Measurements from ENCODE around the gene HOXA7. TPM values are rescaled to one million over a fixed set of nuclear protein-coding genes. Genes with fewer than 3 reads are reported as not detected.

Gene HOXA7
- polyA plus RNA-seq, 1 donor from 2014 or later = 1.0 TPM

DNA sequence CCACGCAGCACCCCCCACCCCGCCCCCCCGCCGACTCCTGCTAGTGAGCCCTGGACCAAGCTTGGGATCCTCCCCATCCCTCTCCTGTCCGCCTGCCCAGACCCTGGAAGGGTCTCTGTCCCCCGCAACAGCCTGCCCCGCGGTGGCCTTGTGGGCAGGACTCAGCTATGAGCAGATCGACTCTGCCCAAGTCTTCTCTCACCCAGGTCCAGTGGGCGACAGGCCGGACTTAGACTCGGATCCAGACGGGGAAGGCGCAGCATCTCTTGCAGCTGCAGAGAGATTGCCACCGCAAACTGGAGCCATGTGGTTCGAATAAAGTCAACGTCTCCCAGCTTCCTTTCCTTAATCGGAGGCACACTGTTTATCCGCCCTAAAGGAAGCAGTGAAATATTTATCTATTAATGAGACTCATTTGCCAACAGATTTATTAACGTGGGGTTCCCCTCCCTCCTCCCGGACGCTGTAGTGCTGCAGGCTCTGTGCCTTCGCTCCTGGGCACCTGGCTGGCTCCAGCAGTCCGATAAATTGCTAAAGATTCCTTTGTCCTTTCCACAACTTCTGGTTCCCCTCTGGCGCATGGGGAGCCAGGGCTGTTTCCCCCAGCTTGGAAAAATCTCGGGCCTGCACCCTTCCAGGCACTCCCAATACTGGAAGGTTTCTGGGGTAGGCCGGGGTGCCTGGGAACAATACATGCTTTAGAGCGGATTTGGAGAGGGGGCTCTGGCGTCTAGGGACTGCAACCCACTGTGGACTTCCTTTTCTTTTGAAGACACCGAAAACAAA is 634 bp upstream of the HOXA7 start:
- peaks cover 8 to 45% (median 14%) of the 10 kb centered on the region in 3 donors for H3K4me1 Mint-ChIP-seq
- H3K27me3 Mint-ChIP-seq = peaks cover 65% of the 10 kb centered on the region
- H3K4me3 Mint-ChIP-seq = peak overlapping the region; percentile 30 to 89 (median 61)
- peaks cover 0 to 17% (median 1%) of the 10 kb centered on the region in 3 donors for H3K9me3 Mint-ChIP-seq
- H3K27ac Mint-ChIP-seq = peak overlapping the region; percentile 91 to 98 (median 92)
- no peaks in the 10 kb centered on the region for H3K36me3 Mint-ChIP-seq

DNA sequence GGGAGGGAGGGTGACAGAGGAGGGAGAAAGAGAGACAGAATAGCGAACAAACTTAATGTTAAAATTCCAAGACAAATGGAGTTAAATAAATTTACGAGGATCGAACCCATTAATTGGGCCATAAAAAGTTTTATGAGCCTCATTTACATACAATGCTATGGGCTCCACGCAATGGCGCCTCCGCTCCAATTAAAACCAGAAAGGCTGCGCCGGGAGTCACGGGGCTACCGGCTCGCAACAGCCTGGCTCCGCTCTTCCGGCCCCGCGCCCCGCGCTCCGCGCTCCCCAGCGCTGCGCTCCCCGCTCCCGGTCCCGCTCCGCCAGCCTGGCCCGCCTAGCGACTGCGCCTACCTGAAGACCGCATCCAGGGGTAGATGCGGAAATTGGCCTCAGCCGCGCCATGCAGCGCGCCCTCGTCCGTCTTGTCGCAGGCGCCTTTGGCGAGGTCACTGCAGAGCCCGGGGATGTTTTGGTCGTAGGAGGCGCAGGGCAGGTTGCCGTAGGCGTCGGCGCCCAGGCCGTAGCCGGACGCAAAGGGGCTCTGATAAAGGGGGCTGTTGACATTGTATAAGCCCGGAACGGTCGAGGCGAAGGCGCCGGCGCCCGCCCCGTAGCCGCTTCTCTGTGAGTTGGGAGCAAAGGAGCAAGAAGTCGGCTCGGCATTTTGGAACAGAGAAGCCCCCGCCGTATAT is 513 bp downstream of the HOXA7 start:
- H3K4me1 Mint-ChIP-seq = peaks cover 16 to 49% (median 18%) of the 10 kb centered on the region in 3 donors
- peaks cover 70% of the 10 kb centered on the region for H3K27me3 Mint-ChIP-seq
- peaks cover 0 to 17% (median 1%) of the 10 kb centered on the region in 3 donors for H3K9me3 Mint-ChIP-seq
- H3K4me3 Mint-ChIP-seq = peak overlapping the region; percentile 39 to 93 (median 89)
- H3K36me3 Mint-ChIP-seq = no peaks in the 10 kb centered on the region
- H3K27ac Mint-ChIP-seq = peak overlapping the region; percentile 96 to 98 (median 97)

DNA sequence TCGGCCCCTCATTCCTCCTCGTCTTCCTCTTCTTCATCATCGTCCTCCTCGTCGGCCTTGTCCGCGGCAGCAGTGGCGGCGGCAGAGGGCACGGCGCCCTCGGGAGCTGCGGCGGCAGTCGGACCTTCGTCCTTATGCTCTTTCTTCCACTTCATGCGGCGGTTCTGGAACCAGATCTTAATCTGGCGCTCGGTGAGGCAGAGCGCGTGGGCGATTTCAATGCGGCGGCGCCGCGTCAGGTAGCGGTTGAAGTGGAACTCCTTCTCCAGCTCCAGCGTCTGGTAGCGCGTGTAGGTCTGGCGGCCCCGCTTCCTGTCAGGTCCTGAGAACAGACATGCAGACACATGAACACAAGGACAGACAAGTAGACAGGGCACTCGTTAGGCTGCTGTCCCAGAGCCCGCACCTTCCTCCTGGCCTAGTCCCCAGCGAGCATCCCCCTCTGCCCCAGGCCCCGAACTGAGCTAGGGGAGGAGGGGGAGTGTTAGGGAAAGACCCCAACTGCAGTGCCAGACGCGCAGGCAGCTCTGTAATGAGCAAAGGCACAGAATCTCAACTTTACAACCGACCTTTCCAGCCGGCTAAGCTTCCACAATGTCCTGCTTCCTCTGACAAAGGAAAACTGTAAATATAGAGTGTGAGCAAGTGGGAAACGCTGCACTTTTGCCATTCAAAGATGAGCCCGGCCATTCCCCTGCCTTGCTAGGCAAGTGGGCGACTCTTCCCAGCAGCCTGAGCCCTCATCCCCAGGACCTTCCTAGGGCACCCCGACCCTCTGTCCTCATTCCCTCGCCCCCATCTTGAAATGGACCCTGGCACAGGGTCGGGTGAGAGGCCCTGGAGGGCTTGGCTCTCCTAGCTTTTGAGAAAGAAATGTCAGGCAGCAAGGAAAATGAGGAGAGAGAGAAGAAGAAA is 1.3 kb downstream of the HOXA7 start:
- Mint-ChIP-seq H3K4me3 (peak overlapping the region; percentile 56 to 89 (median 78)), H3K9me3 (peaks cover 0 to 17% (median 1%) of the 10 kb centered on the region in 3 donors), H3K4me1 (peaks cover 17 to 51% (median 18%) of the 10 kb centered on the region in 3 donors)

DNA sequence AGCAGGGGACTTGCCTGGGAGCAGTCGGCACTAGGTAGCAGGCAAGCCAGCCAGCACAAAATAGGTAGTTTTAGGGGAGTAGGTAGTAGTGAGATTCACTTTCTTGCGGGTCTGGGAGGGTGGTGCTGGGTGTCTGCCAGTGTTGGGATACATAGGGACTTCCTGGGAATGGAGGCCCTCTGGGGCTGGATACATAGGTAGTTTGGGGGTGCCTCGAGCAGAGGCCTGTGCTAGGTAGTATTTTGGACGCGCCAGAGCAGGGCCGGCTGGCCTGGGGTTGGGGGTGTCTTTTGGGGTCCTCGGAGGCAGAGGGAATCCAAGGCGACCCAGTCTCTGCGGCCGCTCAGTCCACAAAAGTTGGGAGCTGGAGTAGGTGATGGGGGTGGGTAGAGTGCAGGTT is 2.1 kb downstream of the HOXA7 start:
- peaks cover 0 to 17% (median 1%) of the 10 kb centered on the region in 3 donors for H3K9me3 Mint-ChIP-seq
- H3K27me3 Mint-ChIP-seq = peaks cover 70% of the 10 kb centered on the region
- H3K27ac Mint-ChIP-seq = peak overlapping the region; percentile 96 to 98 (median 97)
- peak overlapping the region in 3 of 4 donors; percentile 28 to 89 (median 56) for H3K4me3 Mint-ChIP-seq
- H3K4me1 Mint-ChIP-seq = peaks cover 16 to 44% (median 17%) of the 10 kb centered on the region in 3 donors
- no peaks in the 10 kb centered on the region for H3K36me3 Mint-ChIP-seq

More for the DNA sequence above, 1.3 kb downstream of the HOXA7 start:
- peak overlapping the region; percentile 96 to 98 (median 97) for H3K27ac Mint-ChIP-seq
- no peaks in the 10 kb centered on the region for H3K36me3 Mint-ChIP-seq
- peaks cover 71% of the 10 kb centered on the region for H3K27me3 Mint-ChIP-seq

DNA sequence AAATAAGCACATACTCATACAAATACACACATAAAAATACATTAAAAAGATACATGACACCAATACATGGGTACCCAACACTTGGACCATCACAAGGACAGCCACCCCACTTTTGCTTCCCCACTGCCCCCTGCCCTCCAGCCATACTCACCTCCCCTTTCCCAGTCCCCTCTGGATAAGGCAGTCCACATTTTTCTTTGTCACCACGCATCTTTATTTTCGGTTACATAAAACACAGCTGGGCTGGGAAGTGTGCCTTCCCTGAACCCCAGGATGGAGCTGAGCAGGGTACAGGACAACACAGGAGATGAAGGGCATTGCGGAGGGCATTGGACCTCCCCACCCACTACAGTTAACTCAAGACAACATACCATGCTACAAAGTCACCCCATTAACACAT is 2.9 kb downstream of the HOXA7 start:
- H3K4me3 Mint-ChIP-seq = peak overlapping the region in 3 of 4 donors; percentile 13 to 89 (median 58)

DNA sequence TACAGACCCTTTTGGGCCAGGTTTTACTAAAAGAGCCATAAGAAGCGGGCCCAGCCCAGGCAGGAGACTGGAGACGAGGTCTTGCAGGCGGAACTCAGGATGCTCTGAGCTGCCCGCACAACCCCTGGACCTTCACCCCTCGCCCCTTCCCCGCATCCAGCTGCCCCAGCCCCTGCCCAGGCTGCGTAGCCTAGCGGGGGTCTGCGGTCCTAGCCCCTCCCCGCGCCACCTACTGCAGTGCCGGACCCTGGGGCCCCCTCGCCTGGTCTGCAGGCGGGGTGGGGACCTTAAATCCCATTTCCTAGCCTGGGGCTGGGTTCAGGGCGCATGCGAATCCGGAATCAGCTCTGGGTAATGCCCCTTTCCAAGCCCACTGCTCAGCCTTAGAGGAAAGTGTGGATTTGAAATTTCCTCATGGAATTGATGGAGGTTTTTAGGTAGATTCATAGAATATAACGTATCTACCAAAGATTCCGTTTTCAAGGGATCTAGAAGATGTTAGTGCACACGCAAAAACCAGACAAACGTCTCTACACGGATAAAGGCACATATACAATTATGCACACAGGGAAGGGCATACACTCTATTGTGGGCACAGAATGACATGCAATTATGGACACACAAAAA is 3.5 kb downstream of the HOXA7 start:
- H3K27ac Mint-ChIP-seq = peak overlapping the region; percentile 23 to 98 (median 94)
- peaks cover 19 to 37% (median 19%) of the 10 kb centered on the region in 3 donors for H3K4me1 Mint-ChIP-seq

More for the DNA sequence above, 2.9 kb downstream of the HOXA7 start:
- Mint-ChIP-seq H3K9me3 (peaks cover 0 to 17% (median 1%) of the 10 kb centered on the region in 3 donors), H3K27ac (peak overlapping the region in 2 of 3 donors; percentile 33 to 98), H3K27me3 (peaks cover 72% of the 10 kb centered on the region), H3K4me1 (peaks cover 15 to 39% (median 17%) of the 10 kb centered on the region in 3 donors), H3K36me3 (no peaks in the 10 kb centered on the region)

DNA sequence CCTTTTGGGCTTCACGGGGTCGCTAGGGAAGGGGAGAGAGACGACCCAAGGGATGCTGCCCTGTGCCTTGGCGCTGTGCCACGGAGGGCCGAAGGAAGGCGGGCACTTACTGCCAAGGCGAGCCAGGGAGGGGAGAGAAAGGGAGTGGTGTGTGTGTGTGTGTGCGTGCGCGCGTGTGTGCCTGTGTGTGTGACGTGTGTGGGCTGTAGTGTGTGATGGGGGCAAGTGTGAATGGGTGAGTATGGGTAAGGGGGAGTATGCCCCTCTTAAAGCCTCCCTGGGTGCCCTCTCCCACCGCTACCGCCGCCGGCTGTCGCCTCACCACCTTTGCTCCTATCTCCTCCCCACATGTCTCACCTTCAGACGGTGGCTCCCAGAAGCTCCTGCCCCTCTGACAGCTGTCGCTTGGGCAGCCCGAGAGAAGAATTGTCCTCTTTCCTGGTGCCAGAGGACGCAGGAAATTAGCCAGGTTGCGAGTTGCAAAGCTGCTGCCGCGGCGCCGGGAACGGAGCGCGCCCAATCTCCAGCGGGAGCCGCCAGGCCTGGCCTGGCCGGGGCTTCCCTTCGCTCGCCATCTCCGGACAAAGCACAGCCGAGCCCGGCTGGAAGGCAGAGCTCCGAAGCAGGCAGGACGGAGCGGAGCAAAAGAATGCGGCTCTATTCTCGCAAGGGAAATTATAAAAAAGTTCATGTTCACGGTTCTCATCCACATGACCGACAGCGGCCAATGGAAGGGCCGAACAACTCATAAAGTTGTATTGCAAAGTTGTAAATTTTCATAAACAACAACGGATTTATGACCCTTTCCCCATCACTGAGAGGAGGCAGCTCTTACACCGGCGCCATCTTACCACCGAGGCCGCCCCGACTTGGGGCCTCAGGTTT is 4.3 kb downstream of the HOXA7 start, which contains the start of gene HOXA3:
HOXA3 (minus strand) TSS at position 653 of the 885 bp plus-strand sequence. CDS start 41,943 bp downstream, outside the sequence.
- Mint-ChIP-seq H3K9me3 (peaks cover 0 to 8% (median 1%) of the 10 kb centered on the region in 3 donors), H3K4me1 (peaks cover 17 to 36% (median 23%) of the 10 kb centered on the region in 3 donors), H3K27me3 (peaks cover 73% of the 10 kb centered on the region), H3K4me3 (peak within 1 kb of the TSS; percentile 74 to 93 (median 88)), H3K36me3 (no peaks in the 10 kb centered on the region), H3K27ac (peak within 1 kb of the TSS; percentile 94 to 98 (median 94))

More for the DNA sequence above, 3.5 kb downstream of the HOXA7 start:
- Mint-ChIP-seq H3K9me3 (peaks cover 0 to 15% (median 1%) of the 10 kb centered on the region in 3 donors), H3K27me3 (peaks cover 72% of the 10 kb centered on the region), H3K36me3 (no peaks in the 10 kb centered on the region), H3K4me3 (peak overlapping the region in 2 of 4 donors; percentile 22 to 89)

DNA sequence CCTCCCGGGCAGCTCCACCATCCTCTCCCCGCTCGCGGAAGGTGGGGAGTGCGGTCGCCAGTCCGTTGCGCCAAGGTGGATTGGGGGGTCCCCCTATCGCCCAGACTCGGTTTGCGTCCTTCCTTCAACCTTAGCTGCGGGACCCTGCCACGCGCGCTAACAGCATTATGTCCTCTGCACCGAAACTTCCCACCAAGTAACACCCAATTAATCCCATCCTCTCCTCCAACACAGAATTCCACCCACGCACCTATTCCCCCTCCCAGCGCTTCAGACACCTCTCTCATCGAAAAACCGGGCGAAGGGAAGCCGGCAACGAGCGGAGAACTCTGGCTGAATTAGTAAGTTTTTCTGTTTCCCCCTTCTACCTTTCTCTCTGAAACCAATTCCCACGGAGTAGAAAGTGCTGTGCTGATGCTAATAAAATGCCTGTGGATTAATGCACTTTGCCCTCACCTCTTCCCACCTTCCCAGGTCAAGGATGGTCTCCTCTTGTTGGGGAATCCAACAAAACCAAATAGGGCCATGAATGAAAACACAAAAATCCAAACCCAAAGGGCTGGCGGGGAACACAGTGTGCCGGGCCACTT is 5.0 kb downstream of the HOXA7 start:
- Mint-ChIP-seq H3K27ac (peak overlapping the region; percentile 94 to 98 (median 94)), H3K4me3 (peak overlapping the region; percentile 74 to 93 (median 88)), H3K36me3 (no peaks in the 10 kb centered on the region), H3K4me1 (peaks cover 19 to 38% (median 24%) of the 10 kb centered on the region in 3 donors), H3K9me3 (peaks cover 0 to 8% (median 1%) of the 10 kb centered on the region in 3 donors), H3K27me3 (peaks cover 76% of the 10 kb centered on the region)

DNA sequence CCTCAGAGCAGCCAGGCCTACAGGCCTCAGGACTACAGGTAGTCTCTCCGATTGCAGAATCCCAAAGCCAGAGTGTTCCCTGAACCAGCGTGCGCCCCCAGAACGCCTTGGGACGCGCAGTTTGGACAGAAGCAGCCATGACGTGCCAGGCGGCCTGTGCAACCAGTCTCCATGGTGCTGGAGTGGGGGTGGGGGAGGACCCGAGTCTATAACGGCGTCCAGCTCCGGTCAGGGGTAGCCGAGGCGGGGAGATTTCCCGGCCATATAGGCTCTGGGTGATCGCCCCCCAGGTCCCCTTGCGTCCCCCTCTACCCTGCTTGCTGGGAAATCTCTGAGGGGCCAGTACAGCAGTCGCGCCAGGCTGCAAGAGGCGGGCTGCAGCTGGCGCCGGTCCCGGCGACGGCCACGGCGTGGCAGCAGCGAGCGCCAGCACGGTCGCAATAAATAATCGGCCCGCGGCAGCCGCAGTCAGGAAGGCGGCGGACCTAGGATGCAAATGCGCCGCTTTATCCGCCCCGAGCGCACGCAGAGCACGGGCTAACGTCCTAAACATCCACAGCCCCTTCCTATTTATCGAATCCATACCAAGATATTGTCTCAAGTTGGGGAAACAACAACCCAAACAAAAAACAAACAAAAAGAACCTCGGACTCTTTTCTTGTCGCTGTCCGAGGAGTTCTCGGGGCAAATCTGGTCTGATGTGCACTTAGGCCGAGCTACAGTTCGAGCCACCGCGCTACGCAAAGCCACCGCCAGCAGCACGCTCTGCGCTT is 5.7 kb downstream of the HOXA7 start:
- H3K9me3 Mint-ChIP-seq = peaks cover 0 to 8% (median 1%) of the 10 kb centered on the region in 3 donors
- H3K36me3 Mint-ChIP-seq = no peaks in the 10 kb centered on the region
- H3K27ac Mint-ChIP-seq = peak overlapping the region; percentile 94 to 98 (median 94)
- peak overlapping the region; percentile 74 to 93 (median 88) for H3K4me3 Mint-ChIP-seq
- peaks cover 19 to 40% (median 24%) of the 10 kb centered on the region in 3 donors for H3K4me1 Mint-ChIP-seq
- H3K27me3 Mint-ChIP-seq = peaks cover 78% of the 10 kb centered on the region

DNA sequence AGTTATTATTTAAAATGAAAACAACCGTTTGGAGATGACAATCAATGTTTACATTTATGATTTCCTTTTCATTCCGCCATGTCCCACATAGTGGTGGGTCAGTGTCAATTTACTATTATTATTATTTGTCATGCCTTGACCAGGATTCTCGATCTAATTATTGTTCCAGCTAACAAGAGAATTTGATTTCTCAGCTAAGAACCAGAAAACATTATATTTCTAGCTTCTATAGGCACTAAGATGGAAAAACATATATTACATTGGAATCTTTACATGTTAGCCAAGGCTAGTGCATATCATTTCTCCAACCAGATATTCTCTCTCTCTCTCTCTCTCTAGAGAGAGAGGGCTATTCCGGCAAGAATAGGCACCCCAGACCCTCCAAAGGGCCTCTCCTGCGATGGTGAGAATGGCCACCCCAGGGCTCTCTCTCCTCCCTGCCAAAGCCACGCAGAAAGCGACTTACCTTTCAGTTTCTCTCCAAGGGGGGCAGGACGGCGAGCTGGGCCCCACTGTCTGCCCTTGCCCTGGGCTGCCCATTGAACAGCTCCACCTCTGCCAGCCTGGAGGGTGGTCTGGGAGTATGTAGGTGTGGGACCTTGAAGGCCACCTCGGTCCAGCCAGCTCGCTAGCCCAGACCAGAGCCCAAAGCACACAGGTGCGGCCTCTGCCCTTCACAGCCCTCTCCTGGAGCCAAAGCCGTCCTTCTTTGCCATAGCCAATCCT is 6.5 kb downstream of the HOXA7 start:
- peak overlapping the region in 2 of 3 donors; percentile 94 to 98 for H3K27ac Mint-ChIP-seq
- peaks cover 0 to 4% (median 0%) of the 10 kb centered on the region in 3 donors for H3K9me3 Mint-ChIP-seq
- peak overlapping the region in 3 of 4 donors; percentile 47 to 89 (median 66) for H3K4me3 Mint-ChIP-seq
- H3K4me1 Mint-ChIP-seq = peaks cover 16 to 34% (median 24%) of the 10 kb centered on the region in 3 donors
- no peaks in the 10 kb centered on the region for H3K36me3 Mint-ChIP-seq
- H3K27me3 Mint-ChIP-seq = peaks cover 73% of the 10 kb centered on the region

Measured in IgD-negative memory B cell (primary cell).